ENCODE data around the gene DAZAP1. TPM values are rescaled to one million over a fixed set of nuclear protein-coding genes. Genes with fewer than 3 reads are reported as not detected.

Gene DAZAP1
- total RNA-seq, 1 experiment from 2014 or later, result 360 TPM

GRCh38 chr19:1470055-1470304, 62.6 kb downstream of the DAZAP1 start:
- H3K36me3 Mint-ChIP-seq, result no peaks in the 10 kb centered on the region
- POLR2A ChIA-PET, result no interaction called here

GRCh38 chr19:1470305-1471009, 63.1 kb downstream of the DAZAP1 start:
- Mint-ChIP-seq H3K4me1 (peaks cover 5% of the 10 kb centered on the region; the same call in 1 of the 2 replicates), H3K4me3 (peak overlapping the region; percentile 61), H3K27ac (no peak overlapping the region), H3K36me3 (no peaks in the 10 kb centered on the region), H3K9me3 (no peaks in the 10 kb centered on the region), H3K27me3 (ENCODE audit: low read depth) (peaks cover 60% of the 10 kb centered on the region)
- DNase-seq (ENCODE audit: low spot score) (peak; percentile 77), ATAC-seq (peak; percentile 24)
- POLR2A ChIA-PET, result no interaction called here
- TF ChIP-seq, protein P1, sequence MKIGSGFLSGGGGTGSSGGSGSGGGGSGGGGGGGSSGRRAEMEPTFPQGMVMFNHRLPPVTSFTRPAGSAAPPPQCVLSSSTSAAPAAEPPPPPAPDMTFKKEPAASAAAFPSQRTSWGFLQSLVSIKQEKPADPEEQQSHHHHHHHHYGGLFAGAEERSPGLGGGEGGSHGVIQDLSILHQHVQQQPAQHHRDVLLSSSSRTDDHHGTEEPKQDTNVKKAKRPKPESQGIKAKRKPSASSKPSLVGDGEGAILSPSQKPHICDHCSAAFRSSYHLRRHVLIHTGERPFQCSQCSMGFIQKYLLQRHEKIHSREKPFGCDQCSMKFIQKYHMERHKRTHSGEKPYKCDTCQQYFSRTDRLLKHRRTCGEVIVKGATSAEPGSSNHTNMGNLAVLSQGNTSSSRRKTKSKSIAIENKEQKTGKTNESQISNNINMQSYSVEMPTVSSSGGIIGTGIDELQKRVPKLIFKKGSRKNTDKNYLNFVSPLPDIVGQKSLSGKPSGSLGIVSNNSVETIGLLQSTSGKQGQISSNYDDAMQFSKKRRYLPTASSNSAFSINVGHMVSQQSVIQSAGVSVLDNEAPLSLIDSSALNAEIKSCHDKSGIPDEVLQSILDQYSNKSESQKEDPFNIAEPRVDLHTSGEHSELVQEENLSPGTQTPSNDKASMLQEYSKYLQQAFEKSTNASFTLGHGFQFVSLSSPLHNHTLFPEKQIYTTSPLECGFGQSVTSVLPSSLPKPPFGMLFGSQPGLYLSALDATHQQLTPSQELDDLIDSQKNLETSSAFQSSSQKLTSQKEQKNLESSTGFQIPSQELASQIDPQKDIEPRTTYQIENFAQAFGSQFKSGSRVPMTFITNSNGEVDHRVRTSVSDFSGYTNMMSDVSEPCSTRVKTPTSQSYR (CRISPR knock-in tag; IDR thresholded peaks at IDR 0.05), result no peak
- TF ChIP-seq FOXK1 (CRISPR knock-in tag; IDR thresholded peaks at IDR 0.05) (0 out of 2 replicates have a peak, but pooled peaks have one; percentile 40), HMGXB4 (CRISPR knock-in tag; IDR thresholded peaks at IDR 0.05) (peak; percentile 47; the same call in 1 of the 2 replicates), ZNF121 (CRISPR knock-in tag; IDR thresholded peaks at IDR 0.05) (no peak)
- CTCF ChIA-PET, result interaction anchor here (0.7 to 3.2 kb wide), 8 partner anchors 15 to 356 kb away, joined by 3 to 19 read pairs (median 4); partner anchors contain the start of gene REEP6

More at GRCh38 chr19:1470055-1470304, 62.6 kb downstream of the DAZAP1 start:
- Mint-ChIP-seq H3K4me1 (peaks cover 5% of the 10 kb centered on the region; the same call in 1 of the 2 replicates), H3K27ac (no peak overlapping the region), H3K27me3 (ENCODE audit: low read depth) (peaks cover 64% of the 10 kb centered on the region), H3K4me3 (peak overlapping the region; percentile 61), H3K9me3 (no peaks in the 10 kb centered on the region)
- CTCF ChIA-PET, result interaction anchor here (2.9 to 3.2 kb wide), 2 partner anchors 14 to 25 kb away, joined by 13 to 19 read pairs; no protein-coding TSS in a partner anchor
- no peak for DNase-seq (ENCODE audit: low spot score)
- ATAC-seq, result no peak
- TF ChIP-seq ZBTB21 (CRISPR knock-in tag; IDR thresholded peaks at IDR 0.05; ENCODE audit: borderline replicate concordance) (no peak), STAT6 (CRISPR knock-in tag; conservative IDR thresholded peaks at IDR 0.05; ENCODE audit: low read depth) (no peak)
- TF ChIP-seq, protein P2, sequence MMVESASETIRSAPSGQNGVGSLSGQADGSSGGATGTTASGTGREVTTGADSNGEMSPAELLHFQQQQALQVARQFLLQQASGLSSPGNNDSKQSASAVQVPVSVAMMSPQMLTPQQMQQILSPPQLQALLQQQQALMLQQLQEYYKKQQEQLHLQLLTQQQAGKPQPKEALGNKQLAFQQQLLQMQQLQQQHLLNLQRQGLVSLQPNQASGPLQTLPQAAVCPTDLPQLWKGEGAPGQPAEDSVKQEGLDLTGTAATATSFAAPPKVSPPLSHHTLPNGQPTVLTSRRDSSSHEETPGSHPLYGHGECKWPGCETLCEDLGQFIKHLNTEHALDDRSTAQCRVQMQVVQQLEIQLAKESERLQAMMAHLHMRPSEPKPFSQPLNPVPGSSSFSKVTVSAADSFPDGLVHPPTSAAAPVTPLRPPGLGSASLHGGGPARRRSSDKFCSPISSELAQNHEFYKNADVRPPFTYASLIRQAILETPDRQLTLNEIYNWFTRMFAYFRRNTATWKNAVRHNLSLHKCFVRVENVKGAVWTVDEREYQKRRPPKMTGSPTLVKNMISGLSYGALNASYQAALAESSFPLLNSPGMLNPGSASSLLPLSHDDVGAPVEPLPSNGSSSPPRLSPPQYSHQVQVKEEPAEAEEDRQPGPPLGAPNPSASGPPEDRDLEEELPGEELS (CRISPR knock-in tag; IDR thresholded peaks at IDR 0.05), result 0 out of 2 replicates have a peak, but pooled peaks have one; percentile 2
- TF ChIP-seq, protein P3, sequence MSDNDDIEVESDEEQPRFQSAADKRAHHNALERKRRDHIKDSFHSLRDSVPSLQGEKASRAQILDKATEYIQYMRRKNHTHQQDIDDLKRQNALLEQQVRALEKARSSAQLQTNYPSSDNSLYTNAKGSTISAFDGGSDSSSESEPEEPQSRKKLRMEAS (CRISPR knock-in tag; IDR thresholded peaks at IDR 0.05), result peak; percentile 49; the same call in 1 of the 2 replicates

GRCh38 chr19:1471010-1471514, 63.7 kb downstream of the DAZAP1 start:
- ATAC-seq (peak; percentile 49), DNase-seq (ENCODE audit: low spot score) (peak; percentile 78)
- Mint-ChIP-seq H3K36me3 (no peaks in the 10 kb centered on the region), H3K27me3 (ENCODE audit: low read depth) (peaks cover 57% of the 10 kb centered on the region), H3K4me1 (peaks cover 5% of the 10 kb centered on the region; the same call in 1 of the 2 replicates), H3K9me3 (no peaks in the 10 kb centered on the region), H3K27ac (no peak overlapping the region), H3K4me3 (peak overlapping the region; percentile 50)
- ChIA-PET POLR2A (interaction anchor here (0.9 kb wide), 1 partner anchor 35 kb away, joined by 3 read pairs; no protein-coding TSS in a partner anchor), CTCF (interaction anchor here (0.7 to 3.2 kb wide), 12 partner anchors 14 to 355 kb away, joined by 3 to 19 read pairs (median 4); partner anchors contain the start of gene REEP6)
- TF ChIP-seq ZNF138 (CRISPR knock-in tag; conservative IDR thresholded peaks at IDR 0.05) (no peak), EMX1 (CRISPR knock-in tag; IDR thresholded peaks at IDR 0.05) (no peak), E2F4 (CRISPR knock-in tag; IDR thresholded peaks at IDR 0.05; ENCODE audit: borderline replicate concordance, low read depth) (no peak), JAZF1 (CRISPR knock-in tag; IDR thresholded peaks at IDR 0.05) (no peak), SP1 (CRISPR knock-in tag; conservative IDR thresholded peaks at IDR 0.05) (peak; percentile 23; the same call in 1 of the 2 replicates), CBFB (CRISPR knock-in tag; IDR thresholded peaks at IDR 0.05; ENCODE audit: low read depth) (no peak)
- TF ChIP-seq, protein P4, sequence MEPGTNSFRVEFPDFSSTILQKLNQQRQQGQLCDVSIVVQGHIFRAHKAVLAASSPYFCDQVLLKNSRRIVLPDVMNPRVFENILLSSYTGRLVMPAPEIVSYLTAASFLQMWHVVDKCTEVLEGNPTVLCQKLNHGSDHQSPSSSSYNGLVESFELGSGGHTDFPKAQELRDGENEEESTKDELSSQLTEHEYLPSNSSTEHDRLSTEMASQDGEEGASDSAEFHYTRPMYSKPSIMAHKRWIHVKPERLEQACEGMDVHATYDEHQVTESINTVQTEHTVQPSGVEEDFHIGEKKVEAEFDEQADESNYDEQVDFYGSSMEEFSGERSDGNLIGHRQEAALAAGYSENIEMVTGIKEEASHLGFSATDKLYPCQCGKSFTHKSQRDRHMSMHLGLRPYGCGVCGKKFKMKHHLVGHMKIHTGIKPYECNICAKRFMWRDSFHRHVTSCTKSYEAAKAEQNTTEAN (CRISPR knock-in tag; IDR thresholded peaks at IDR 0.05), result 0 out of 2 replicates have a peak, but pooled peaks have one; percentile 27
